ENCODE measurements around the gene TECTB.
"Not testable (repeated sequence)": the region's sequence is repeated elsewhere in the genome, so short reads cannot be mapped to it uniquely, and the experiment has no call there.

The TECTB gene

GRCh38 chr10:112283100-112283499 lies at the start of gene TECTB:
TSS of gene TECTB (plus strand) at chr10:112283400. CDS start at chr10:112283735, 335 bp downstream.
- no peak for DNase-seq

- no peak for DNase-seq
These were observed 48.1 kb upstream of the TECTB start for GRCh38 chr10:112235141-112235540.

- no peak for DNase-seq
These were observed 47.3 kb upstream of the TECTB start for GRCh38 chr10:112235920-112236319.

GRCh38 chr10:112236486-112236885 lies 46.7 kb upstream of the TECTB start:
- DNase-seq = no peak

GRCh38 chr10:112239347-112239746 lies 43.9 kb upstream of the TECTB start:
- no peak for DNase-seq

- DNase-seq = no peak
These were observed 42.8 kb upstream of the TECTB start for GRCh38 chr10:112240441-112240840.

GRCh38 chr10:112241651-112242341 lies 41.4 kb upstream of the TECTB start:
- DNase-seq = no peak

GRCh38 chr10:112242769-112243168 lies 40.4 kb upstream of the TECTB start:
- no peak for DNase-seq

GRCh38 chr10:112243713-112244112 lies 39.5 kb upstream of the TECTB start:
- no peak for DNase-seq

- DNase-seq = no peak
These were observed 39.0 kb upstream of the TECTB start for GRCh38 chr10:112244197-112244596.

- DNase-seq = no peak
These were observed 35.4 kb upstream of the TECTB start for GRCh38 chr10:112247791-112248190.

GRCh38 chr10:112248584-112249295 lies 34.5 kb upstream of the TECTB start:
- no peak for DNase-seq

GRCh38 chr10:112249722-112250121 lies 33.5 kb upstream of the TECTB start:
- DNase-seq = no peak

GRCh38 chr10:112250555-112250954 lies 32.6 kb upstream of the TECTB start:
- no peak for DNase-seq

GRCh38 chr10:112251238-112251637 lies 32.0 kb upstream of the TECTB start:
- DNase-seq = not testable (repeated sequence)

- no peak for DNase-seq
These were observed 24.8 kb upstream of the TECTB start for GRCh38 chr10:112258407-112258806.

- DNase-seq = no peak
These were observed 23.5 kb upstream of the TECTB start for GRCh38 chr10:112259688-112260087.

- DNase-seq = no peak
These were observed 22.4 kb upstream of the TECTB start for GRCh38 chr10:112260831-112261230.

GRCh38 chr10:112261281-112261822 lies 21.8 kb upstream of the TECTB start:
- no peak for DNase-seq

GRCh38 chr10:112262546-112262945 lies 20.7 kb upstream of the TECTB start:
- no peak for DNase-seq

GRCh38 chr10:112265745-112266144 lies 17.5 kb upstream of the TECTB start:
- DNase-seq = no peak

- no peak for DNase-seq
These were observed 13.9 kb upstream of the TECTB start for GRCh38 chr10:112269266-112269665.

GRCh38 chr10:112271982-112272381 lies 11.2 kb upstream of the TECTB start:
- no peak for DNase-seq

GRCh38 chr10:112274831-112275230 lies 8.4 kb upstream of the TECTB start:
- DNase-seq = no peak

All from GOT3 (cell line).